ENCODE results near the gene PSMC3IP.
"Not testable (repeated sequence)": the region's sequence is repeated elsewhere in the genome, so short reads cannot be mapped to it uniquely, and the experiment has no call there.

The PSMC3IP gene

GRCh38 chr17:42560246-42560645 is 17.3 kb downstream of the PSMC3IP start:
- peak; percentile 21 for DNase-seq (ENCODE audit: low read depth)

- no peak for DNase-seq (ENCODE audit: low read depth)
Measured at GRCh38 chr17:42559075-42559474, 18.5 kb downstream of the PSMC3IP start.

GRCh38 chr17:42555961-42556617 is 21.4 kb downstream of the PSMC3IP start:
- DNase-seq (ENCODE audit: low read depth), result peak; percentile 33

- DNase-seq (ENCODE audit: low read depth), result no peak
Measured at GRCh38 chr17:42555122-42555622, 22.4 kb downstream of the PSMC3IP start.

GRCh38 chr17:42554250-42555121 is 23.0 kb downstream of the PSMC3IP start:
- DNase-seq (ENCODE audit: low read depth), result peak; percentile 84

- DNase-seq (ENCODE audit: low read depth), result no peak
Measured at GRCh38 chr17:42553866-42554249, 23.7 kb downstream of the PSMC3IP start.

- no peak for DNase-seq (ENCODE audit: low read depth)
Measured at GRCh38 chr17:42553161-42553818, 24.2 kb downstream of the PSMC3IP start.

- DNase-seq (ENCODE audit: low read depth), result not testable (repeated sequence)
Measured at GRCh38 chr17:42552736-42553135, 24.8 kb downstream of the PSMC3IP start, which contains the start of gene HSD17B1. Gene HSD17B1, plus strand, starts transcription at chr17:42552923. Its CDS starts 11 bp downstream, at chr17:42552934.

- no peak for DNase-seq (ENCODE audit: low read depth)
Measured at GRCh38 chr17:42548993-42549755, 28.4 kb downstream of the PSMC3IP start.

- peak; percentile 45 for DNase-seq (ENCODE audit: low read depth)
Measured at GRCh38 chr17:42548070-42548837, 29.3 kb downstream of the PSMC3IP start.

- no peak for DNase-seq (ENCODE audit: low read depth)
Measured at GRCh38 chr17:42547698-42548069, 29.8 kb downstream of the PSMC3IP start.

GRCh38 chr17:42547001-42547461 is 30.5 kb downstream of the PSMC3IP start:
- no peak for DNase-seq (ENCODE audit: low read depth)

GRCh38 chr17:42545755-42546505 is 31.6 kb downstream of the PSMC3IP start:
- not testable (repeated sequence) for DNase-seq (ENCODE audit: low read depth)

GRCh38 chr17:42544874-42545283 is 32.6 kb downstream of the PSMC3IP start:
- DNase-seq (ENCODE audit: low read depth), result no peak

- no peak for DNase-seq (ENCODE audit: low read depth)
Measured at GRCh38 chr17:42543190-42544079, 34.1 kb downstream of the PSMC3IP start.

GRCh38 chr17:42541041-42541833 is 36.3 kb downstream of the PSMC3IP start:
- no peak for DNase-seq (ENCODE audit: low read depth)

GRCh38 chr17:42540558-42540957 is 37.0 kb downstream of the PSMC3IP start:
- not testable (repeated sequence) for DNase-seq (ENCODE audit: low read depth)

- DNase-seq (ENCODE audit: low read depth), result no peak
Measured at GRCh38 chr17:42538482-42538881, 39.0 kb downstream of the PSMC3IP start.
